Measurements from ENCODE around the gene DNAJC30. TPM values are rescaled to one million over a fixed set of nuclear protein-coding genes. Genes with fewer than 3 reads are reported as not detected.

Gene DNAJC30
- 1 to 10 TPM; 3.4 to 6.1 (median 4.1) TPM for total RNA-seq

GRCh38 chr7:73683056-73683787 lies at the start of gene DNAJC30, which contains the start of gene BUD23:
Gene DNAJC30, minus strand, starts transcription at chr7:73683453. Its CDS starts 30 bp downstream, at chr7:73683423.
Gene BUD23, plus strand, starts transcription at chr7:73683597. Its CDS starts 29 bp downstream, at chr7:73683626.
- intact Hi-C loops (cut with DNase I; ENCODE audit: low total_unique reads) = no loop called here
- peak within 1 kb of the TSS; percentile 83 for H3K4me3 ChIP-seq (ENCODE audit: low read depth, poor library complexity, severe bottlenecking)
- peak; percentile 98 to 99 for DNase-seq (ENCODE audit: low spot score in 2 of 2)
- WGBS, 2 donors = 0 to 1% methylated on average over 41 to 53 of the region's 68 CpGs
- TF ChIP-seq, protein P1, sequence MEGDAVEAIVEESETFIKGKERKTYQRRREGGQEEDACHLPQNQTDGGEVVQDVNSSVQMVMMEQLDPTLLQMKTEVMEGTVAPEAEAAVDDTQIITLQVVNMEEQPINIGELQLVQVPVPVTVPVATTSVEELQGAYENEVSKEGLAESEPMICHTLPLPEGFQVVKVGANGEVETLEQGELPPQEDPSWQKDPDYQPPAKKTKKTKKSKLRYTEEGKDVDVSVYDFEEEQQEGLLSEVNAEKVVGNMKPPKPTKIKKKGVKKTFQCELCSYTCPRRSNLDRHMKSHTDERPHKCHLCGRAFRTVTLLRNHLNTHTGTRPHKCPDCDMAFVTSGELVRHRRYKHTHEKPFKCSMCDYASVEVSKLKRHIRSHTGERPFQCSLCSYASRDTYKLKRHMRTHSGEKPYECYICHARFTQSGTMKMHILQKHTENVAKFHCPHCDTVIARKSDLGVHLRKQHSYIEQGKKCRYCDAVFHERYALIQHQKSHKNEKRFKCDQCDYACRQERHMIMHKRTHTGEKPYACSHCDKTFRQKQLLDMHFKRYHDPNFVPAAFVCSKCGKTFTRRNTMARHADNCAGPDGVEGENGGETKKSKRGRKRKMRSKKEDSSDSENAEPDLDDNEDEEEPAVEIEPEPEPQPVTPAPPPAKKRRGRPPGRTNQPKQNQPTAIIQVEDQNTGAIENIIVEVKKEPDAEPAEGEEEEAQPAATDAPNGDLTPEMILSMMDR (IDR thresholded peaks at IDR 0.05) = no peak
- TF ChIP-seq POLR2A (IDR thresholded peaks at IDR 0.05) = no peak

GRCh38 chr7:73732397-73732796 lies 49.1 kb upstream of the DNAJC30 start:
- 50 to 76% methylated on average over 2 of the region's 2 CpGs for WGBS, 2 donors
- intact Hi-C loops (cut with DNase I; ENCODE audit: low total_unique reads) = no loop called here
- H3K4me3 ChIP-seq (ENCODE audit: low read depth, poor library complexity, severe bottlenecking) = no peak overlapping the region
- no peak for TF ChIP-seq POLR2A (IDR thresholded peaks at IDR 0.05)
- TF ChIP-seq, protein P1 (IDR thresholded peaks at IDR 0.05) = no peak
- no peak for DNase-seq (ENCODE audit: low spot score in 2 of 2)

GRCh38 chr7:73730485-73730884 lies 47.2 kb upstream of the DNAJC30 start:
- intact Hi-C loops (cut with DNase I; ENCODE audit: low total_unique reads) = no loop called here
- WGBS, 2 donors = 39 to 43% methylated on average over 3 of the region's 3 CpGs
- H3K4me3 ChIP-seq (ENCODE audit: low read depth, poor library complexity, severe bottlenecking) = no peak overlapping the region
- TF ChIP-seq POLR2A (IDR thresholded peaks at IDR 0.05) = no peak
- TF ChIP-seq, protein P1 (IDR thresholded peaks at IDR 0.05) = no peak
- no peak for DNase-seq (ENCODE audit: low spot score in 2 of 2)

DNA sequence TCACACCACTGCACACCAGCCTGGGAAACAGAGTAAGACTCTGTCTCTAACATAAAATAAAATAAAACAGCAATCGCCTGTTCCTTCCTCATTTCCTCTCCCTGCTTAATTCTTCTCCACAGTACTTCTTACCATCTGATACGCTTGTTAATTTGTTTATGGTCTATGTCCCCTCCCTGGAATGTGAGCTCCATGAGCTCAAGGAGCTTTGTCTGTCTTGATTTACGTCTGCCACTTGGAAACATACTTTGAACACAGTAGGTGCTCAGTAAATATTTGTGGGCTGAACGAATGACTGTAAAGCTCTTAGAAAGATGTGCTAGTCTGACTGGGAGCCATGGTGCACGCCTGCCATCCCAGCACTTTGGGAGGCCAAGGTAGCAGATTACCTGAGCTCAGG lies 45.3 kb upstream of the DNAJC30 start:
- no peak for TF ChIP-seq POLR2A (IDR thresholded peaks at IDR 0.05)
- TF ChIP-seq, protein P1 (IDR thresholded peaks at IDR 0.05) = no peak
- 52 to 62% methylated on average over 5 of the region's 5 CpGs for whole genome bisulfite sequencing, 2 donors
- intact Hi-C loops (cut with DNase I; ENCODE audit: low total_unique reads) = loop anchor here (5.0 kb wide), 1 partner anchor 121 kb away; no protein-coding TSS in a partner anchor
- DNase-seq (ENCODE audit: low spot score in 2 of 2) = no peak
- H3K4me3 ChIP-seq (ENCODE audit: low read depth, poor library complexity, severe bottlenecking) = no peak overlapping the region

DNA sequence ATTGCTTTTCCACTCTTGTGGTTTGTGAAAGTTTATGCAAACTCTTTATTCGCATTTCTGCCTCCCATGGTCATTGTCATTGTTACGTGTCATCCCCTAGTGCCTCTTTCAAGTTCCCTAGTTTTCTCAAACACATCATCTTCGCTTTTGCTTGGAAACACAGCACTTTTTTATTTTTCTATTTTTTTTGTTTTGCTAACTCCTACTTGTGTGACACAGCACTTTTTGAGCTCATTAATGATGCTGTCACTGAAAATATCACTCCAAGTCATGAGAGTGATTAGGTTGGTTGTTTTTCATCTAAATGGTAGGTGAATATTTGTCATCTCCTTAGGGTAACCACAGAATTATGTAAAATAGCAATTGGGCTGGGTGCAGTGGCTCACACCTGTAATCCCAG lies 44.7 kb upstream of the DNAJC30 start:
- intact Hi-C loops (cut with DNase I; ENCODE audit: low total_unique reads) = loop anchor here (5.0 kb wide), 1 partner anchor 121 kb away; no protein-coding TSS in a partner anchor
- no peak overlapping the region for H3K4me3 ChIP-seq (ENCODE audit: low read depth, poor library complexity, severe bottlenecking)
- no peak for DNase-seq (ENCODE audit: low spot score in 2 of 2)
- 83 to 85% methylated on average over 3 of the region's 3 CpGs for WGBS, 2 donors
- no peak for TF ChIP-seq POLR2A (IDR thresholded peaks at IDR 0.05)
- TF ChIP-seq, protein P1 (IDR thresholded peaks at IDR 0.05) = no peak
